ENCODE results near the gene HBZ.

The HBZ gene

DNA sequence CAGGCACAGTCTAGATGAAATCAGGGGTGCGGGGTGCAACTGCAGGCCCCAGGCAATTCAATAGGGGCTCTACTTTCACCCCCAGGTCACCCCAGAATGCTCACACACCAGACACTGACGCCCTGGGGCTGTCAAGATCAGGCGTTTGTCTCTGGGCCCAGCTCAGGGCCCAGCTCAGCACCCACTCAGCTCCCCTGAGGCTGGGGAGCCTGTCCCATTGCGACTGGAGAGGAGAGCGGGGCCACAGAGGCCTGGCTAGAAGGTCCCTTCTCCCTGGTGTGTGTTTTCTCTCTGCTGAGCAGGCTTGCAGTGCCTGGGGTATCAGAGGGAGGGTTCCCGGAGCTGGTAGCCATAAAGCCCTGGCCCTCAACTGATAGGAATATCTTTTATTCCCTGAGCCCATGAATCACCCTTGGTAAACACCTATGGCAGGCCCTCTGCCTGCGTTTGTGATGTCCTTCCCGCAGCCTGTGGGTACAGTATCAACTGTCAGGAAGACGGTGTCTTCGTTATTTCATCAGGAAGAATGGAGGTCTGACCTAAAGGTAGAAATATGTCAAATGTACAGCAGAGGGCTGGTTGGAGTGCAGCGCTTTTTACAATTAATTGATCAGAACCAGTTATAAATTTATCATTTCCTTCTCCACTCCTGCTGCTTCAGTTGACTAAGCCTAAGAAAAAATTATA lies 25.7 kb downstream of the HBZ start:
- Histone ChIP-seq H3K79me2 (ENCODE audit: insufficient read depth, low read length) (no peaks in the 10 kb centered on the region), H3K4me3 (ENCODE audit: low read length, poor library complexity, severe bottlenecking) (no peak overlapping the region), H4K20me1 (ENCODE audit: insufficient read depth, low read length, poor library complexity, severe bottlenecking) (no peaks in the 10 kb centered on the region)

GRCh38 chr16:178668-179015 lies 26.2 kb downstream of the HBZ start:
- H3K4me2 ChIP-seq (ENCODE audit: low read depth, low read length, poor library complexity, severe bottlenecking), result no peak overlapping the region
- no peaks in the 10 kb centered on the region for H3K9me3 ChIP-seq (ENCODE audit: insufficient read depth, low read depth, low read length)
- no peaks in the 10 kb centered on the region for H3K36me3 ChIP-seq (ENCODE audit: insufficient read depth, low read length)
- H3K9me2 ChIP-seq (replicated peaks; ENCODE audit: low read depth, low read length), result no peaks in the 10 kb centered on the region
- no peak overlapping the region for H2AFZ ChIP-seq (ENCODE audit: low read length)
- H3K4me1 ChIP-seq (ENCODE audit: insufficient read depth, low read length, poor library complexity, severe bottlenecking), result peaks cover 4% of the 10 kb centered on the region
- no peaks in the 10 kb centered on the region for H3K79me2 ChIP-seq (ENCODE audit: insufficient read depth, low read length)
- no peak overlapping the region for H3K4me3 ChIP-seq (ENCODE audit: low read length, poor library complexity, severe bottlenecking)
- no peaks in the 10 kb centered on the region for H3F3A ChIP-seq (ENCODE audit: low read depth)
- no peaks in the 10 kb centered on the region for H4K20me1 ChIP-seq (ENCODE audit: insufficient read depth, low read length, poor library complexity, severe bottlenecking)
- TF ChIP-seq CTCF (conservative IDR thresholded peaks at IDR 0.05; ENCODE audit: low read length) (no peak), EZH2phosphoT487 (IDR thresholded peaks at IDR 0.05; ENCODE audit: borderline replicate concordance) (no peak)
- H3K27me3 ChIP-seq (ENCODE audit: insufficient read depth, low read length, poor library complexity, severe bottlenecking), result no peaks in the 10 kb centered on the region
- no peak overlapping the region for H3K9ac ChIP-seq (ENCODE audit: low read depth, low read length, poor library complexity, severe bottlenecking)

More for the DNA sequence above, 25.7 kb downstream of the HBZ start:
- no peak overlapping the region for H2AFZ ChIP-seq (ENCODE audit: low read length)
- no peaks in the 10 kb centered on the region for H3K36me3 ChIP-seq (ENCODE audit: insufficient read depth, low read length)
- H3K4me1 ChIP-seq (ENCODE audit: insufficient read depth, low read length, poor library complexity, severe bottlenecking), result peaks cover 4% of the 10 kb centered on the region
- no peak overlapping the region for H3K4me2 ChIP-seq (ENCODE audit: low read depth, low read length, poor library complexity, severe bottlenecking)
- TF ChIP-seq EZH2phosphoT487 (IDR thresholded peaks at IDR 0.05; ENCODE audit: borderline replicate concordance) (no peak), CTCF (conservative IDR thresholded peaks at IDR 0.05; ENCODE audit: low read length) (no peak)
- H3K27me3 ChIP-seq (ENCODE audit: insufficient read depth, low read length, poor library complexity, severe bottlenecking), result no peaks in the 10 kb centered on the region
- no peaks in the 10 kb centered on the region for H3F3A ChIP-seq (ENCODE audit: low read depth)
- no peaks in the 10 kb centered on the region for H3K9me3 ChIP-seq (ENCODE audit: insufficient read depth, low read depth, low read length)
- no peak overlapping the region for H3K9ac ChIP-seq (ENCODE audit: low read depth, low read length, poor library complexity, severe bottlenecking)
- no peaks in the 10 kb centered on the region for H3K9me2 ChIP-seq (replicated peaks; ENCODE audit: low read depth, low read length)

DNA sequence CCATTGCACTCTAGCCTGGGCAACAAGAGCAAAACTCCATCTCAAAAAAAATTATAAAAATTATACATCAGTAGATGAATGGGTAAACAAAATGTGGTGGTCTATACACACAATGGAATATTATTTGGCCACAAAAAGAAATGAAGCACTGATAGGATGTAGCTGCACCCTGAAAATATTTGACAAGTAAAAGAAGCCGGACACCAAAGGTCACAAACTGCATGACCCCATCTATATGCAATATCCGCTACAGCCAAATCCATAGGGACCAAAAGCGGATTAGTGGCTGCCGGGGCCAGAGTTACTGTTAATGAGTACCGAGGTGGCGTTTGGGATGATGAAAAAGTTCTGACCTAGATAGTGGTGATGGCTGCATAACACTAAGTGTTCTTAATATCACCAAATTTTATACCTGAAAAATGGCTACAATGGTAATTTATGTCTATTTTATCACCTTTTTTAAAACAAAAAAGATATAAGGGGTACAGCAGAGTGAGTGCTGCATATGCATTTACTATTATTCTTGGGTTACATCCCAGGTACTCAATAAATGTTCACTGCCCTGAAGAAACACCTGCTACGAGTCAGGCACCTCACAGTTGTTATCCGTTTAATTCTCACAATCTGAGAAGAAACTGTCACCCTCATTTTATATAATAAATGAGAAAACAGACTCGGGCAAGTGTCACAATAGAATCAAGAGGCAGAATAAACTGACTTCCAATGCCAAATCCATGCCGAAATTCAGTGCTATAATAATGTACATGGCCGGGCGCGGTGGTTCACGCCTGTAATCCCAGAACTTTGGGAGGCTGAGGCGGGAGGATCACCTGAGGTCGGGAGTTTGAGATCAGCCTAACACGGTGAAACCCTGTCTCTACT lies 27.0 kb downstream of the HBZ start:
- no peaks in the 10 kb centered on the region for H3K27me3 ChIP-seq (ENCODE audit: insufficient read depth, low read length, poor library complexity, severe bottlenecking)
- H3K4me1 ChIP-seq (ENCODE audit: insufficient read depth, low read length, poor library complexity, severe bottlenecking), result peaks cover 4% of the 10 kb centered on the region
- no peaks in the 10 kb centered on the region for H4K20me1 ChIP-seq (ENCODE audit: insufficient read depth, low read length, poor library complexity, severe bottlenecking)
- H3K36me3 ChIP-seq (ENCODE audit: insufficient read depth, low read length), result no peaks in the 10 kb centered on the region
- H3K79me2 ChIP-seq (ENCODE audit: insufficient read depth, low read length), result no peaks in the 10 kb centered on the region
- H3K9me2 ChIP-seq (replicated peaks; ENCODE audit: low read depth, low read length), result no peaks in the 10 kb centered on the region
- no peaks in the 10 kb centered on the region for H3K9me3 ChIP-seq (ENCODE audit: insufficient read depth, low read depth, low read length)
- no peak overlapping the region for H2AFZ ChIP-seq (ENCODE audit: low read length)
- TF ChIP-seq CTCF (conservative IDR thresholded peaks at IDR 0.05; ENCODE audit: low read length) (no peak), EZH2phosphoT487 (IDR thresholded peaks at IDR 0.05; ENCODE audit: borderline replicate concordance) (no peak)
- no peak overlapping the region for H3K9ac ChIP-seq (ENCODE audit: low read depth, low read length, poor library complexity, severe bottlenecking)
- H3K4me3 ChIP-seq (ENCODE audit: low read length, poor library complexity, severe bottlenecking), result no peak overlapping the region
- H3F3A ChIP-seq (ENCODE audit: low read depth), result no peaks in the 10 kb centered on the region
- no peak overlapping the region for H3K4me2 ChIP-seq (ENCODE audit: low read depth, low read length, poor library complexity, severe bottlenecking)
